Lung (tissue), 12 donors: ENCODE measurements around the gene MRPL54. TPM values are rescaled to one million over a fixed set of nuclear protein-coding genes. Genes with fewer than 3 reads are reported as not detected.

Source experiments
- ATAC-seq: fragments of 200-7000 bp; cut with Tn5 transposase; one replicate; pipeline ENCODE4 v1.9.1; 2020; ENCODE audit warnings: moderate number of reproducible peaks; ENCODE audit not compliant: insufficient read depth, low FRiP score
- DNase-seq, 3 donors: peaks; one replicate each; pipeline ENCODE4 v3.0.0-alpha.2; 2013 to 2017
- H3K27ac ChIP-seq, 2 donors: one replicate each; pipeline ENCODE4 v1.5.1; 2013; ENCODE audit warnings: mild to moderate bottlenecking in 2 of 2, moderate library complexity in 2 of 2, control low read depth in 1 of 2, inconsistent platforms in 1 of 2, low read depth in 1 of 2, low read length in 1 of 2
- H3K27me3 ChIP-seq, 3 donors: one replicate each; pipeline ENCODE4 v1.5.1; 2013; ENCODE audit warnings: low read length in 2 of 3; ENCODE audit not compliant: control insufficient read depth in 3 of 3, insufficient read depth in 3 of 3
- H3K36me3 ChIP-seq, 4 donors: one replicate each; pipeline ENCODE4 v1.5.1; 2013; ENCODE audit warnings: low read length in 4 of 4, mild to moderate bottlenecking in 1 of 4, moderate library complexity in 1 of 4; ENCODE audit not compliant: control insufficient read depth in 4 of 4, insufficient read depth in 4 of 4
- H3K4me1 ChIP-seq, 5 donors: one replicate each; pipeline ENCODE4 v1.5.1; 2013; ENCODE audit warnings: low read length in 5 of 5, mild to moderate bottlenecking in 2 of 5, moderate library complexity in 1 of 5; ENCODE audit not compliant: control insufficient read depth in 5 of 5, insufficient read depth in 5 of 5
- H3K4me3 ChIP-seq: one replicate; pipeline ENCODE4 v1.5.1; 2013; ENCODE audit warnings: mild to moderate bottlenecking, control low read depth, moderate library complexity
- H3K9ac ChIP-seq, 2 donors: one replicate each; pipeline ENCODE4 v1.5.1; 2013; ENCODE audit warnings: low read length in 2 of 2, control low read depth in 1 of 2; ENCODE audit not compliant: insufficient read depth in 1 of 2
- H3K9me3 ChIP-seq, 4 donors: one replicate each; pipeline ENCODE4 v1.5.1; 2013; ENCODE audit warnings: low read length in 3 of 4, mild to moderate bottlenecking in 1 of 4, moderate library complexity in 1 of 4; ENCODE audit not compliant: control insufficient read depth in 4 of 4, insufficient read depth in 3 of 4
- CTCF ChIP-seq: IDR thresholded peaks from 2 replicates; pipeline ENCODE4 v1.5.1; 2012; ENCODE audit warnings: mild to moderate bottlenecking; ENCODE audit errors: control extremely low read depth, extremely low read depth
- WGBS, 2 donors: extraction: QIAGEN DNeasy Blood & Tissue Kit; methylation state at CpG; one replicate each; pipeline ENCODE4 v1.1.7; 2013; 5-methylcytosine and 5-hydroxymethylcytosine counted together
- polyA plus RNA-seq, 2 donors: library from polyadenylated mRNA; stranded (reverse); fragments of 200-250 nt; gene quantifications; one replicate each; pipeline ENCODE4 v1.2.1, GENCODE V29; 2013
- total RNA-seq, 2 donors: library from RNA; depleted of rRNA in 1 of 2; stranded (reverse); fragments of >200 nt in 1 of 2; gene quantifications; one replicate each; pipeline ENCODE4 v1.2.1, GENCODE V29; 2014 to 2021
- donor health status: control.
- donor health status: control.
- donor health status: Bipolar disorder and iron deficiency.
- donor health status: healthy.
- donor health status: DM: yes; HTN: yes; CAD: no.

Gene MRPL54
- total and polyA plus RNA-seq, 4 donors, result 28.9 to 137 (median 63.8) TPM

- ATAC-seq (no peak), DNase-seq (no peak)
- WGBS, 2 donors, result 90 to 97% methylated on average over 1 of the region's 1 CpG
Measured at GRCh38 chr19:3732108-3732507, 30.4 kb upstream of the MRPL54 start.

GRCh38 chr19:3733549-3734309 is 28.8 kb upstream of the MRPL54 start:
- no peak for DNase-seq
- H3K27ac ChIP-seq, result no peak overlapping the region
- H3K36me3 ChIP-seq, result peaks cover 0 to 5% (median 0%) of the 10 kb centered on the region in 4 donors
- no peak for TF ChIP-seq CTCF
- no peak overlapping the region for H3K9ac ChIP-seq
- H3K4me1 ChIP-seq, result no peaks in the 10 kb centered on the region
- H3K27me3 ChIP-seq, result no peaks in the 10 kb centered on the region
- no peak for ATAC-seq
- 80 to 81% methylated on average over 20 of the region's 20 CpGs for WGBS, 2 donors
- H3K9me3 ChIP-seq, result peaks cover 0 to 7% (median 1%) of the 10 kb centered on the region in 4 donors
- H3K4me3 ChIP-seq, result no peak overlapping the region

More at GRCh38 chr19:3732108-3732507, 30.4 kb upstream of the MRPL54 start:
- Histone ChIP-seq H3K27ac (no peak overlapping the region), H3K36me3 (peaks cover 0 to 5% (median 0%) of the 10 kb centered on the region in 4 donors), H3K9ac (no peak overlapping the region), H3K9me3 (peaks cover 0 to 3% (median 1%) of the 10 kb centered on the region in 4 donors), H3K4me3 (no peak overlapping the region), H3K27me3 (no peaks in the 10 kb centered on the region), H3K4me1 (no peaks in the 10 kb centered on the region)
- TF ChIP-seq CTCF, result no peak

GRCh38 chr19:3734310-3734600 is 28.2 kb upstream of the MRPL54 start:
- Histone ChIP-seq H3K36me3 (peaks cover 0 to 5% (median 0%) of the 10 kb centered on the region in 4 donors), H3K27ac (no peak overlapping the region), H3K9me3 (peaks cover 0 to 7% (median 1%) of the 10 kb centered on the region in 4 donors), H3K4me1 (no peaks in the 10 kb centered on the region), H3K4me3 (no peak overlapping the region), H3K9ac (no peak overlapping the region), H3K27me3 (no peaks in the 10 kb centered on the region)
- DNase-seq, result no peak
- no peak for TF ChIP-seq CTCF
- WGBS, 2 donors, result 93% methylated on average over 12 to 14 of the region's 14 CpGs
- no peak for ATAC-seq
